HG02870 (cell line): ENCODE results near the gene TRIM39.
"Not testable (repeated sequence)": the region's sequence is repeated elsewhere in the genome, so short reads cannot be mapped to it uniquely, and the experiment has no call there.

Experiments used
- ATAC-seq: cut with Tn5 transposase; IDR thresholded peaks from one replicate; pipeline ENCODE4 v1.9.1; 2021; ENCODE audit warnings: mild to moderate bottlenecking, moderate library complexity; ENCODE audit not compliant: unreplicated experiment

TRIM39 gene

DNA sequence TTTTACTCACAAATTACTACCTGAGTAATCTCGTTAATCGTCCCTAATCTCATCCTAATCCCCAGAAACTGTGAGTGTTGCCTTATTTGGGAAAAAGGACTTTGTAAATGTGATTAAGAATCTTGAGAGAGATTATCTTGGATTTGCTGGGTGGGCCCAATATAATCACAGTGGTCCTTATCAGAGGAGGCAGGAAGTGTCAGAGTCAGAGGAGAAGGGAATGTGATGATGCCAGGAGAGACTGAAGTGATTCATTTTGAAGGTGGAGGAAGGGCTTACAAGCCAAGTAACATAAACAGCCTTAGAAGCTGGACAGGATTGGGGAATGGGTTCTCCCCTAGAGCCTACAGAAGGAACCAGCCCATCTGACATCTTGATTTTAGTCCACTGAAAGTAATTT lies 34.9 kb downstream of the TRIM39 start:
- no peak for ATAC-seq

DNA sequence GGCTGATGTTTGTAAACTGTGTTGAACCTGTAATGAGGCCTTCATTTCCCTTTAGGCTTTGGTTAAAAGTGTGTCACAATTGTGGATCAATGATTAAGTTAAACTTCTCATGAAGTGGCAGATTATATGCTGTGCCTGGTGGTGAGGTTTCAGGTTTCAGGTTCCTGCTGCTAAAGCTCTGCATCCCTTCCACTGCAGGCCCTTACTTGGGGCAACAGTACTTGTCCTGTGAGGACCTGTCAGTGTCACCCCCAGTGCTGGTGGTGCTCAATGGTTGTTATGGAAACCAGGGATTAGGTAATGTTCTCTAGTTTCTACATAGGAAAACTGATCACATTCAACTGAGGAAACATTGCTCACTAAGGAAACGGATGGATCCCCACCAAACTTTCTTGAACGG lies 36.7 kb downstream of the TRIM39 start:
- no peak for ATAC-seq

DNA sequence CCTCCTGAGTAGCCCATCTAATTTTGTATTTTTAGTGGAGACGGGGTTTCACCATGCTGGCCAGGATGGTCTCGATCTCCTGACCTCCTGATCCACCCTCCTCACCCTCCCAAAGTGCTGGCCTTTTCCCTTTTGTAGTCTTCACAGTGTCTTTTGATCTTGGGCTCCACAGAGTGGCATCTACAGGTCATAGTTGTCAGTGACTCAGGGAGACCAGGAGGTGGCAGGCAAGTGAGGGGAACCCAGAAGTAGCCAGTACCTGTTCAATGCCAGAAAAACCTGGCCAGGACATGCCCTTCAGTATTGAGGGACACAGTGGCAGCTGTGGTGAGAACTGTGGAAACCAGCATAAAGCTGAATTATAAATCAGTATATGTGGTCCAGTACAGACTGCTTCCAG lies 37.9 kb downstream of the TRIM39 start:
- no peak for ATAC-seq

DNA sequence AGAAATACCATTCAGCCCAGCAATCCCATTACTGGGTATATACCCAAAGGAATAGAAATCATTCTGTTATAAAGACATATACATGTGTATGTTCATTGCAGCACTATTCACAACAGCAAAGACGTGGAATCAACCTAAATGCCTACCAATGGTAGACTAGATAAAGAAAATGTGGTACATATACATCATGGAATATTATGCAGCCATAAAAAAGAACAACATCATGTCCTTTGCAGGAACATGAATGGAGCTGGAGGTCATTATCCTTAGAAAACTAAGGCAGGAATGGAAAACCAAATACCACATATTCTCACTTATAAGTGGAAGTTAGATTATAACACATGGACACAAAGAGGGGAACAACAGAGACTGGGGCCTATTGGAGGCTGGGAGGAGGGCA lies 42.6 kb downstream of the TRIM39 start:
- ATAC-seq, result not testable (repeated sequence)

DNA sequence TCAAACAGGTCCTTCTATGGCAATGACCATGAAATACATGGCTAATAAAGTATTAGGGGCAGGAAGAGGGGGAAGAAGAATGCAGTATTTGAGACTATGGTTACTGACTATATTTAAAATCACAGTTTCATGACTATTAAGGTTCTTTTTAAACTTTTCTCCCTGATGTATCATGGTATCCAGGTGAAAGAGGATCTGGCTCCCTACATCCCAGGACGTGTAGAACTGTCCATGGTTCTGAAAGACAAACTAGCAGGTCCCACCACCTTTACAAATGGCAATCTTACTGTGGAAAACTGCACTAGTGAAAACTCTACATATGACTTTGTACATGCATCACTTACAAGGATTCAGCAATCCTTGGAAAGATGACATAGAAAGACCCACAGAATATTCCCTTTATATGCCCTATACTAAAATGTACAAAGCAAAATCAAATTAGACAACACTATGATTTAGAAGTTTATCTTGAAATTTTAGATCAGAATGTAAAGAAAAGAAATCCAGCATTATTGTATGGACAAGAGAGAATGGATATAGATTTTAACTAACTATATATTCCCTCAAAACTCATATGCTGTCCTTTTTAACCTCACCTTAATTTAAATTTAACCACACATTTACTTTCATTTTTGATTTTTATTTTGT lies 51.7 kb downstream of the TRIM39 start:
- ATAC-seq, result no peak

DNA sequence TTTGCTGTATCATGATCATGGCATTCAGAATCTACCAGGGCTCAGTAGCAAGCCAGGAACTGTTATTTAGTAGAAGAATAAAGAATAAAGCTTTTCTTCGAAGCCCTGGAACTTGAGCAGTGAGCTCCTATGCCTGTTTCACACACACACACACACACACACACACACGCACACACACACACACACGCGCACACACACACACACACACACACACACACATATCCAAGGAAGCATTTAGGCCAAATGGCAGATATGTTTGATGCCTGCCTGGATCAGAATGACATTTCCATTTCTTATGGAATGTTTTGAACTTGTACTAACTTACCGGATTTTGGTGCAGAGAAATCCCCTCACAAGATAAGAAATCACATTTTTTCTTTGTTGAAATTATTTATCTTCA lies 53.7 kb downstream of the TRIM39 start:
- ATAC-seq, result no peak

DNA sequence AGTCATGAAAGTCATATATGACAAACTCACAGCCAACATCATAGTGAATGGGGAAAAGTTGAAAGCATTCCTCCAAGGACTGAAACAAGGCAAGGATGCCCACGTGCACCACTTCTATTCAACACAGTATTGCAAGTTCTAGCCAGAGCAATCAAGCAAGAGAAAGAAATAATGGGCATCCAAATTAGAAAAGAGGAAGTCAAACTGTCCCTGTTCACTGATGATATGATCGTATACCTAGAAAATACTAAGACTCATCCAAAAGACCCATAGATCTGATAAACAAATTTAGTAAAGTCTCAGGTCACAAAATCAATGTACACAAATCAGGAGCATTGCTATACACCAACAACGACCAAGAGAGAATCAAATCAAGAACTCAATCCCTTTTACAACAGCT lies 59.4 kb downstream of the TRIM39 start:
- ATAC-seq, result no peak

DNA sequence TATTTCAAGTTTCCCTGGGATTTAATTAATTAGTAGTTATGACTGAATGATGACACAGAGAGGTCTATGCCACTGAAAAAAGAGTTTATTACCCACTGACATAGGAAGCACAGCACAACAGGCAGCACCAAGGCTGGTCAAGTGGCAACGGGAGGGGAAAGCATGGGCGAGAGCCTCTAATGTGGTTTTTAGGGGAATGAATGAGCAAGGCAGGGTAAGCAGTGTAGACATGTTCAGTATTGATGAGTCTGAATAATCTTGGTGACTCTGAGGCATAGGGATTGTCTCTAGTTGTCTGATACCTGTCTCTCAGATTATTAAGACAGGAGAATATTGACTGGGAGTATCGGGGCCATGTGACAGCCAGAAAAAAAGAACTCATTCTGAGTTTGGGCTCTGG lies 64.5 kb downstream of the TRIM39 start:
- ATAC-seq, result no peak
